GOT3 (cell line): ENCODE measurements around the gene FOXO3.
"Not testable (repeated sequence)": the region's sequence is repeated elsewhere in the genome, so short reads cannot be mapped to it uniquely, and the experiment has no call there.

Experiments
- DNase-seq: peaks from one replicate; lab custom pipeline; 2025; ENCODE audit warnings: mixed read lengths; lab: John Stamatoyannopoulos, UW

Gene FOXO3

DNA sequence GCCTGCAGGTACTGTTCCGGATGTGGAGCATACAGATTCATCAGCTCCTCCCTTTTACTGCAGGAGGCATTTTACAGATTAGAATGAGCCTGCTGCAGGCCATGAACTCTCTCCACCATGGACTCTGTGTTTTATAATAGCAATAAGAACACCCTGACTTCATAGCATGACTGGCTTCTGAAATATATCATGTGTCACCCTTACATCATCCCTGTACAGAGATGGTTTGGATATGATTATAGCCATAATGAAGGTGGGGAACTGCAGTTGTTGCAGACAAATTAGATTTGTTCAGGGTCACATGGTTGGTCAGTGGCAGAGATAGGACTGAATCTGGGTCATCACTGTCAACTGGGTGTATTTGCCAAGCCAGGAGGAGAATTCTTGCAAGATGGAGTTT is 100.7 kb downstream of the FOXO3 start:
- no peak for DNase-seq

DNA sequence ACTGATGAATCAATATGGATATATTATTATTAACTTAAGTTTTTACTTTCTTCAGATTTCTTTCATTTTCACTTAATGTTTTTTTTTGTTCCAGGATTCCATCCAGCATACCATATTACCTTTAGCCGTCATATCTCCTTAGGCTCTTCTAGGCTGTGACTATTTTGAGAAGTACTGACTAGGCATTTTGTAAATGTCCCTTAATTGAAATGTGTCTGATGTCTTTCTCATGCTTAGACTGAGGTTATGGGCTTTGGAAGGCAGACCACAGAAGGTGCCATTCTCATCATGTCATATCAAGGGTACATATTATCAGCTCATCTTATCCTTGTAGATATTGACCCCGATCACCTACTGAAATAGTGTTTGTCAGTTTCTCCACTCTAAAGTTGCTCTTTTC is 101.3 kb downstream of the FOXO3 start:
- DNase-seq, result no peak

DNA sequence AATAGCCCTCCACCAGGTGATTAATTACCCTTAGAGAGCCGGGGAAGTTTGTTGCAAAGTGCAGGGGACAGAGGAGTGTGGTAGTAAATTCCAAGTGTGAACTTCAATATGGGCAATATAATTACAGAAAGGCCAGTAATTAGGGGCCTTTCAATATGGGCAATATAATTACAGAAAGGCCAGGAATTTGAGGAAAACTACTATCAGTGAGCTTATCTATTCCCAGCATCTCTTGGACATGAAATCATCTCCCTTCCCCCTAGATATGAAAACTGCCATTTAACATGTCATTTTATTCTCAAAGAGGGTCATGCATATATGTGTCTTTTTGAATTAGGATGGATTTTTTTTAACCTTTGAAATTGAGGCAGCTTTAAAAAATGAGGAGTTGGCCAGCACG is 102.0 kb downstream of the FOXO3 start:
- DNase-seq, result no peak

DNA sequence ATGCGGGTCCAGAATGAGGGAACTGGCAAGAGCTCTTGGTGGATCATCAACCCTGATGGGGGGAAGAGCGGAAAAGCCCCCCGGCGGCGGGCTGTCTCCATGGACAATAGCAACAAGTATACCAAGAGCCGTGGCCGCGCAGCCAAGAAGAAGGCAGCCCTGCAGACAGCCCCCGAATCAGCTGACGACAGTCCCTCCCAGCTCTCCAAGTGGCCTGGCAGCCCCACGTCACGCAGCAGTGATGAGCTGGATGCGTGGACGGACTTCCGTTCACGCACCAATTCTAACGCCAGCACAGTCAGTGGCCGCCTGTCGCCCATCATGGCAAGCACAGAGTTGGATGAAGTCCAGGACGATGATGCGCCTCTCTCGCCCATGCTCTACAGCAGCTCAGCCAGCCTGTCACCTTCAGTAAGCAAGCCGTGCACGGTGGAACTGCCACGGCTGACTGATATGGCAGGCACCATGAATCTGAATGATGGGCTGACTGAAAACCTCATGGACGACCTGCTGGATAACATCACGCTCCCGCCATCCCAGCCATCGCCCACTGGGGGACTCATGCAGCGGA is 102.9 kb downstream of the FOXO3 start:
- not testable (repeated sequence) for DNase-seq

DNA sequence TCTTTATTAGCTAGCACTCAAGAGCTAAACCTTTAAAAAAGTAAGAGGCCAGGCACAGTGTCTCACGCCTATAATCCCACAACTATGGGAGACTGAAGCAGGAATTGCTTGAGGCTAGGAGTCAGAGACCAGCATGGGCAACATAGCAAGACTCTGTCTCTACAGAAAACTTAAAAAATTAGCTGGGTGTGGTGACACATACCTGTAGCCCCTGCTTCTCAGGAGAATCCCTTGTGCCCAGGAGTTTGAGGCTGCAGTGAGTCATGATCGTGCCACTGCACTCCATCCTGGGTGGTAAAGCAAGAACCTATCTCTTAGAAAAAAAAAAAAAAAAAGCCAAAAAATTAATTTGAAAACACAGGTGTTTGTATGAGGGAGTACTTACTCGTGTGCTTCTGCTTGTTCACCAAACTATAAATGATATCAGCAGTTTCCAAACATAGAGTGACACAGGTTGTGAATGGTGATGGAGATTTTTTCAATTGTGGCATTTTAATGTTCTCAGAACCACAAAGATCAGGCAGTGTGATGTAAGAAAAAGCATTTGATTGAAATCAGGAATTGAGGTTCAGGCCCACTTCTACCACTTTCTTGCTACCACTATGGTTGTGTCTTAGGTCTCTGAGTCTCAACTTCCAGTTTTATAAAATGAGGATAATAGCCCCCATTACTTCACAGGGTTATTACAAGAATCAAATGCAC is 104.9 kb downstream of the FOXO3 start:
- no peak for DNase-seq

DNA sequence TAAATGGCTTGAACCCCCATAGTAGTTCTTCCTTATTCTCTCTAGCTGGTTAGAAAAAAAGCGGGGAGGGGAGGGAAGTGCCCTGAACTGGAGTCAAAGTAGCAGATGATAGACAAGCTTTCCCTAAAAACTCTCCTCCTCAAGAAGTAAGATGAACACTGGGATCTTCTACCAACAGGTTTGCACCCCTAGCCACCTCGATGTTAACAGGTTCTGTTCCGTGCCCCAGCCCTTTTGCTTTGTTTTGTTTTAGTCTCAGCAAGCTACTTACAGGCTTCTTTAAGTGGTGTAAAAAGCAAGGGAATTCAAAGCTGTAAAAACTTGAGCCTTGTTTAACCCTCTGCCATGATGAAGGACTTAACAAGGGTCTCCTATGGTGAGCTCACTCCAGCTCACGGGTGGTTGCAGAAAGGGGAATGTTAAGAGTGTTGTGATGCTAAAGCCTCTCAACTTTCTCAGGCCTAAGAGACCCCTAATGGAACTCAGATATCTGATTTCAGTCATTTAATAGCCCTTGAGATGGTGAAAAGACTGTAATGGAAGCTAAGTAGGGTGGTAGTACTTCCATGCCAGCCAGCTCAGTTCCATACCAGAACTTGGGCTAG is 106.0 kb downstream of the FOXO3 start:
- DNase-seq, result no peak

DNA sequence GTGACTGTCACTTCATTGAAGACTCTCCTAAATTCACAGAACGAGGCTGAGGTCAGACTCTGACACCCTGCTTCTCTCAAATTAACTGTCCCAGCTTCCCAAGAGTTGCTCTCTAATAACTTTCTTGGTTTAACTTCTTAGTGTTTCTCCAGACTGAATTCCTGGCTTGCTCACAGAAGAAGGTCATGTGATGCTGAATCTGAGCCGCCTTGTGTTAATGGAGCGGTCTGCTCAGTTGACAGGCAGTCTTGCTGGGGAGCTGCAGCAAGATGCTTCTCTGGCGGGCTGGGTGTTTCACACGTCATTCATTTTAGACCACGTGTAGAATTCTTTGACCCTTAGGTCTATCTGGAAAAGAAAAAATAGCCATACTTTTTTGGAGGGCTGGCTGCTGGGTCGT is 107.3 kb downstream of the FOXO3 start:
- DNase-seq, result no peak

DNA sequence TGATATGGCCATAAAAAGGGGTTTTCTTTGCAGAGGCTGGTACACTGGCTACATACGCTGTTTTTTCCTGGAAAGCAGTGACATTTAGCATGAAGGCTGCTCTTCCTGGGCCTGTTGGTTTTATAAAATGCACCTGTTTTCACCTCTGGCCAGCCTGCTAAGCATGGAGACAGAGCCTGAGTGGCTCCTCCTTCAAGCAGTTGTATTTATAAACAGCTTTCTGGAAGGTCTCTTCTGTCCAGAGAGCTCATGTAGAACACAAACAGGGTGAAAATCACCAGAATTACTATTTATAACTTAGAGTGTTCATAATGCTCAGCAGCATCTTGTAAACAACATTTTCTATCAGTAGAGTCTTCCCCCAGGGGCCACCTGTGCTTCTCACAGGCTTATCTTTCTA is 109.0 kb downstream of the FOXO3 start:
- DNase-seq, result no peak

DNA sequence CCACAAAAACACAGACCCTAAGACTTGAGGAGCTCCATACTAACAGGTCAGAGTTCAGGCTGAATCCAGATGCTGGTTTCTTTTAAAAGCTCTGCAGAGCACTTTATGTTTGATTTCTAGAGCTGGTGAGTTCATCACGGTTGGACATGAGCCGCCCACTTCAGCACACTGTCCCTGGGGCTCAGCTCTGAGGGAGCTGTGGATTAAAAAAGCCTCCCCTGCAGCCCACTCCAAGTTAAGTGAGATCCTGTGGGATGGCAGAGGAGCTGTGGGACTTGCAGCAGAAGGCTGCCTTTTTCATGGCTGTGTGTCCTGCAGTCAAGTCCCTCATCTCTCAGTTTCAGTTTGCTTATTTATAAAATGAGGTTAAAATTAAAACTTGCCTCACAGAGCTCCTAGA is 110.5 kb downstream of the FOXO3 start:
- DNase-seq, result no peak

DNA sequence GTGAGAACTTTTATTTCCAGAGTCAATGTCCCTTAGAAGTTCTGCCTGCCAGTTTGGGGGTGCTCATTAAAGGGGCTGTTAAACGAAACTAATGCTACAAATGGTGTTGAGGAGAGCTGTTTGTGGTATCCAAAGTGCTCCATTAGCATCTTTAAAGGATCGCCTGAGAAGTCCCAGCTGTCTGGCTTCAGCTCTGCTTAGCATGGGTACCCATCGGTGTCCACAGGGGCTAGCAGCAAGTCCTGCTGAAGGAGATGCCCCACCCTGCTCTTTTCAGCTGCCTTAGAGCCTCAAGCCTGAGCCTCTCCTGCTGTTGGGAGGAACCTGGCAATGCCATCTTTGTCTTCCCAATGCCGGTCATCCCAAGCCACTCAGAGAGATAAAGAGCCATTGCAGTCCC is 111.1 kb downstream of the FOXO3 start:
- DNase-seq, result no peak

DNA sequence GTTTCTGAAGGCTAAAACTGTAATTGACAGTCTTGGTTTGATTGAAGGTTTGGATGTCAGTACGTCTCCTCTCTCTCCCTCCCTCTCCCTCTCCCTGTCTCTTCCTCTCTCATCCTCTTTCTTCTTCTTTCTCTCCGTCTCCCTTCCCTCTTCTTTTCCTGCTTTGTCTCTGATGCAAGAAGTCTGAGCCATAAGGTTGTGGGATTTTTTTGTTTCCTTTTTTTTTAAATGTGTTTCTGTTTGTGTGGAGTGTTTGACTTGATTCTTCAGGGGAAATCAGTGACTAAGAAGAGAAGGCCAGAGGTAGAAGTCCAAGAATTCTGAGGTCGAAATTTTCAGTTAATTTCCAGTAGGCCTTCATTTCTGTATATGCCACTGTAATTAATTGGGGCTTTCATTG is 111.9 kb downstream of the FOXO3 start:
- DNase-seq, result no peak

DNA sequence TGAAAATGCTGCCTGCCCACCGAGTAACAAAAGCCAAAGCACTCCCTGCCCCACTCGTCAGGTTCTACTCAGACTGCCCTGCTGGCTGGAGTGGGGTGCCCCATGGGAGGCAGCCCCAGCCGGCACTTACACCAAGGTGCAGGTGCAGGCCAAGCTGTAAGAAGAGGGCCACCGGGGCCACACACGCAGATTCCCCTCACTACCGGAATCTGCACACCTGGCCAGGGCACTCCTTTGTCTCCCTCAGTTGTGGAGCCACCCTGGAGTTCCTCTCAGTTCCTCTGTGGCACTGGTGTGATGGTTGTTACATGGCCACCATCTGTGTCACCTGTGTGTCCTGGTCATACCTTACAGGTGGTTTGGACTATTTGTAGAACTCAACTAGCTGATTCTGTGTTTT is 112.4 kb downstream of the FOXO3 start:
- no peak for DNase-seq

DNA sequence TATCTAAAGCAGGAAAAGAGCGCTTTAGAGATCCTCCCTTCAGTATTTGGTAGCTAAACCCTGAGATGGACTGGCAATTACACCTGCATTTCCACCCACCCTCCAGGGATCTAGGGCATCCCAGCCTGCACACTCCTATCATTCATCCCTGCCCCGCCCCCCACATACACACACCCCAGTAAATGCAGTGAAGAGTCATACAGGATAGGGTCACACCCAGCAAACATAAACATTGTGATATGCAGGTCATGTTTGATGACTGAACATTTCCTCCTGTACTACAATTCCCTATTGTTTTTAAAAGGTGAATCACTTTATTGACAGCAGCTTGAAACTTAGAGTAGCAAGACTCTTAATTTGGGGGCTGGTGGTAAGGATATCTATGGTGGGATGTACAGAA is 112.9 kb downstream of the FOXO3 start:
- no peak for DNase-seq

DNA sequence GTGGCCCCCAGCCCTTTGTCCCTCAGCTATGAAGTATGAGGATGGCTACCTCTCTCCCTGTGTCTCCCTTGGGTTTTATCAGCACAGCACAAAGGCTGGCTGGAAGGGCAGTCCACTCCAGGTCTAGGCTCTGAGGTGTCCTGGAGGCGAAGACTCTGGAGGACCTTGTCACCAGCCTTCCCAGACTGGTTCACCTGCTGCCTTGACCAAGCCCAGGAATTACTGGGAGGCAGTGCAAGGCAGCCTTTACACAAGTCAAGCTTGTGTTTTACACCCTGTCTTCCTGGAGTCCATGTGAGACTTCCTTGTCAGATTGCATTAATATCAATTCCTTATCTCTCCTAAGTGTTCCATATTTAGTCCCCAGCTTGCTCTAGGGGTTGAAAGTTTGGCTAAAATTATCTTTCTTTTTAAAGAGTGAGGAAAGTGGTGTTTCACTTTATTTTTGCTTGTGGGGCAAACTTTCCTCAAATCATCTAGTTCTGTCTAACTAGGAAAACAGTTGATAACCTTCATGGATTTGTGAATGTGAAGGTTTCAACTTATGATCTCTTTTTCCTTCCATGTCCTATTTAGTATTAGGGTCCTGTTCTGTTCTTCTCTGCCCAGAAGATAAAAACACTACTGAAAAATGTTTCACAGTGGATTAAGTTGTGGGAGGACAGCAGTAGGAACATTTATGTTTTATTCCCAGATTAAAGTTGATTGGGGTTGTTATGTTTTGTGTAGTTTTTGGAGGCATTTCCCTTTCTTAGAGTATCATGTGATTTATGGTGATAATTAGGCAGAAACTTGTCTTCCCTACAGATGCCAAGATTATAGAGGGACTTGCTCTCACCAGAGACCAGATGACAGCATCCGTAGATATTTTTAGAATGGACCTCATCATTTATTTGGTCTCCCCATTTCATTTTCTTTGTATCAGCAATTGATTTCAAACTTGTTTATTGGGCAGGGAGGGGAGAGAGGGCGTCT is 114.8 kb downstream of the FOXO3 start:
- DNase-seq, result no peak

DNA sequence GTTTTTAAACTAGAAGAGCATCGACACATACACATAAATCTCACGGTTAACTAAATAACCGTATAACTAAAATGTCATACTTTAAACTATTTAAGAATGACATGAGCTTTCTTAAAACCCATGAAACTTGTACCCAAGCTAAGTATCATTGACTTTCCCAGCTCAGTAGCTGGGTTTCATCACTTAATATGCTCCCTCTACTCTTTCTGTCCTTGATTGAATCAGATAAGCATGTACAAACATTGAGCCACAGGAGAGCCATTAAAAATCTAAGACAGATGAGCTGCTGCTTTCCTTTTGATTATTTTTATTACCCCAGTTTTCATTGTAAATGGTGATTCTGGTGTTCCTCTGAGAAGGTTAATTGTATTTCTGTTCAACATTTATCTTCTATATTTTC is 115.8 kb downstream of the FOXO3 start:
- no peak for DNase-seq

DNA sequence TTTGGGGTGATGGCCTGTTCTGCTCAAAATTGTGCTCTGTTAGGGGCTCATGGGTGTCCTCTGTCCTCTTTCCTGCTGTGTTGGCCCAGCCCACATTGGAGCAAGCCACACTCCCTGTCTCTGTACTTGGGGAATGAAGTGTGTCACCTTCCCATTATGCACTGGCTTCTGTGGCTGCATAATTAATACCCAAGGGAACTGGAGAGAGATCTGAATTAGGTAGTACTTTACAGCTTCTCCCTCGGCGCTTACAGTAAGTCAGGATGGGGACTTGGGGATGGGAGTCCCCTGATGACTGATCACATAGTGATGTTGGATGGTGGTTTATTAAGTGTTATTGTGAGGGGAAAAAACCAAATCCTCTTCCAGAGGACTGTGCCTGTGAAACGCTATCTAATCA is 116.6 kb downstream of the FOXO3 start:
- DNase-seq, result no peak

DNA sequence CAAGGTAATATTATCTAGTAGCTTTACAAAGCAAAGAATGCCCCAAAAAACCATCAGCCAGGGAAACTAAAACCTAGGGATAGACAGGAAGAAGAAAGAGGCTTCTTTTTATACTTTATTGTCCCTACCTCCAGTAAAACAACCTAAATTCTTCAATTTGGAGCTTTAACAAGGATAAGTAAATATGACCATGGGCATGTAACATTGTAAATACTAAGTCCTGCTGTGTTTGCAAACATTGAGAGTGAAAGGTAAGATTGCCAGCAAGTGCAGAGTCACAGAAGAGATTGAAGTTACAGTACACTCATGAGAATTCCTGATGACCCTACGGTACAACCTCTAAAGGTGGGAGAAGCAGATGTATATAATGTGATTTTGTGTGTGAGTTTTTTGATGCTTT is 117.2 kb downstream of the FOXO3 start:
- DNase-seq, result no peak

DNA sequence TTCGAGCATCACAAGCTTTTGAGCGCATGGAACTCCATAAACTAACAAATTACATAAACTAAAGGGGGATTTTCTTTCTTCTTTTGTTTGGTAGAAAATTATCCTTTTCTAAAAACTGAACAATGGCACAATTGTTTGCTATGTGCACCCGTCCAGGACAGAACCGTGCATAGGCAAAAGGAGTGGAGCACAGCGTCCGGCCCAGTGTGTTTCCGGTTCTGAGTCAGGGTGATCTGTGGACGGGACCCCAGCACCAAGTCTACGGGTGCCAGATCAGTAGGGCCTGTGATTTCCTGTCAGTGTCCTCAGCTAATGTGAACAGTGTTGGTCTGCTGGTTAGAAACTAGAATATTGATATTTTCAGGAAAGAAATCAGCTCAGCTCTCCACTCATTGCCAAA is 119.6 kb downstream of the FOXO3 start:
- DNase-seq, result not testable (repeated sequence)

DNA sequence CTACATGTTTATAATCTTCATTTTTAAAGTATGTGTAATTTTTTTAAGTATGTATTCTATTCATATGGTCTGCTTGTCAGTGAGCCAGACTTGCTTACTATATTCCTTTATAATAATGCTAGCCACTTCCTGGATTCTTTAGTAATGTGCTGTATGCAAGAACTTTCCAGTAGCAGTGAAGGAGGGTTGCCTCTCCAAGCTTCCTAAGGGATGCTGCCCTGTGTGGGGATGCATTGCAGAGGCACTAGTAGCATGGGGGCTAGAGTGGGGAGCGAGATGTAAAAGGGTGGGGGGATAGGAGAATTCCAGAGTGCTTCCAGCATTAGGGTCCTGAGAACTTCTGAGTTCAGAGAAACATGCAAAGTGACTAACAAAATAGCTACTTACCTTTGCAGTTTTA is 121.0 kb downstream of the FOXO3 start:
- DNase-seq, result not testable (repeated sequence)

DNA sequence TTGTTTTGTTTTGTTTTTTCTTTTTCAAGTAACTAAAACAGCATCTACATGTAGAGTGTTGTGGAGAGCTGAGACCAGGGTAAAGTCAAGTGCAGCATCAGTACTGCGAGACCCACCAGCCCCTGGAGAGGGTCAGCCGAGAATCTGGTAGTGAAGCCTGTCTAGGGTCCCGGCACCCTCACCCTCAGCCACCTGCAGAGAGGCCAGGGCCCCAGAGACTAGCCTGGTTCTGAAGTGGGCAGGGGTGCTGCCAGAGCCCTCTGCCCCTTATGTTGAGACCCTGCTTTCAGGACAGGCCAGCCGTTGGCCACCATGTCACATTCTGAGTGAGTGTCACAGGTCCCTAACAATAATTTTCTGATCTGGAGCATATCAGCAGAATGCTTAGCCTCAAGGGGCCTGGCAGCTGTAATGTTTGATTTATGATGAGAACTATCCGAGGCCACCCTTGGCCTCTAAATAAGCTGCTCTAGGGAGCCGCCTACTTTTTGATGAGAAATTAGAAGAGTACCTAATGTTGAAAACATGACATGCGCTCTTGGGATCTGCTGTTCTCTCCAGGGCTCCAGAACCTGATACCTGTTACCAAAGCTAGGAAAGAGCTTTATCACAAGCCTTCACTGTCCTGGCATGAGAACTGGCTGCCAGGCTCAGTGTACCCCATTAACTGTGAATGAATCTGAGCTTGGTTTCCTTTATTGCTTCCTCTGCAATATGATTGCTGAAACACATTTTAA is 121.8 kb downstream of the FOXO3 start:
- DNase-seq, result not testable (repeated sequence)

DNA sequence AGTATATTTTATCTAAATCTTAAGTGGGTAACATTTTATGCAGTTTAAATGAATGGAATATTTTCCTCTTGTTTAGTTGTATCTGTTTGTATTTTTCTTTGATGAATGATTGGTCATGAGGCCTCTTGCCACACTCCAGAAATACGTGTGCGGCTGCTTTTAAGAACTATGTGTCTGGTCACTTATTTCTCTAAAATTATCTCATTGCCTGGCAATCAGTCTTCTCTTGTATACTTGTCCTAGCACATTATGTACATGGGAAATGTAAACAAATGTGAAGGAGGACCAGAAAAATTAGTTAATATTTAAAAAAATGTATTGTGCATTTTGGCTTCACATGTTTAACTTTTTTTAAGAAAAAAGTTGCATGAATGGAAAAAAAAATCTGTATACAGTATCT is 123.3 kb downstream of the FOXO3 start:
- not testable (repeated sequence) for DNase-seq
